Glutamatergic neuron (in vitro differentiated cells): ENCODE measurements around the gene LAMA2. TPM values are rescaled to one million over a fixed set of nuclear protein-coding genes. Genes with fewer than 3 reads are reported as not detected.
"Not testable (repeated sequence)": the region's sequence is repeated elsewhere in the genome, so short reads cannot be mapped to it uniquely, and the experiment has no call there.

Experiments
- DNase-seq: peaks from one replicate; pipeline ENCODE4 v3.0.0; 2022
- H3K27ac Mint-ChIP-seq: one replicate; pipeline ENCODE4 v1.8.0; 2020; ENCODE audit warnings: mild to moderate bottlenecking, mixed read lengths, inconsistent platforms; ENCODE audit not compliant: unreplicated experiment
- H3K27me3 Mint-ChIP-seq: one replicate; pipeline ENCODE4 v1.8.0; 2020; ENCODE audit warnings: mild to moderate bottlenecking, moderate library complexity, mixed read lengths, inconsistent platforms; ENCODE audit not compliant: unreplicated experiment
- H3K36me3 Mint-ChIP-seq: one replicate; pipeline ENCODE4 v1.8.0; 2020; ENCODE audit warnings: mild to moderate bottlenecking, mixed read lengths, inconsistent platforms; ENCODE audit not compliant: unreplicated experiment
- H3K4me1 Mint-ChIP-seq: one replicate; pipeline ENCODE4 v1.8.0; 2020; ENCODE audit warnings: mild to moderate bottlenecking, low read depth, mixed read lengths, inconsistent platforms; ENCODE audit not compliant: unreplicated experiment
- H3K4me3 Mint-ChIP-seq: one replicate; pipeline ENCODE4 v1.8.0; 2020; ENCODE audit warnings: mild to moderate bottlenecking, mixed read lengths, inconsistent platforms; ENCODE audit not compliant: unreplicated experiment
- H3K9me3 Mint-ChIP-seq: one replicate; pipeline ENCODE4 v1.8.0; 2020; ENCODE audit warnings: mild to moderate bottlenecking, moderate library complexity, mixed read lengths, inconsistent platforms; ENCODE audit not compliant: unreplicated experiment
- total RNA-seq: library from RNA; stranded (reverse); fragmentation: NEBNext Ultra II Directional; extraction: Animal tissue kit (Norgen Biotek cat#: 25700); gene quantifications from one replicate; pipeline ENCODE4 v1.2.1, GENCODE V29; 2021; ENCODE audit not compliant: unreplicated experiment
- TF ChIP-seq, protein P1 (sequence below): fragments of 200-600 bp; sonication (generic); IDR thresholded peaks from one replicate; pipeline ENCODE4 v1.5.0; 2021; ENCODE audit not compliant: partially characterized antibody, unreplicated experiment

LAMA2 gene
- total RNA-seq, 1 donor from 2014 or later = 2.4 TPM

DNA sequence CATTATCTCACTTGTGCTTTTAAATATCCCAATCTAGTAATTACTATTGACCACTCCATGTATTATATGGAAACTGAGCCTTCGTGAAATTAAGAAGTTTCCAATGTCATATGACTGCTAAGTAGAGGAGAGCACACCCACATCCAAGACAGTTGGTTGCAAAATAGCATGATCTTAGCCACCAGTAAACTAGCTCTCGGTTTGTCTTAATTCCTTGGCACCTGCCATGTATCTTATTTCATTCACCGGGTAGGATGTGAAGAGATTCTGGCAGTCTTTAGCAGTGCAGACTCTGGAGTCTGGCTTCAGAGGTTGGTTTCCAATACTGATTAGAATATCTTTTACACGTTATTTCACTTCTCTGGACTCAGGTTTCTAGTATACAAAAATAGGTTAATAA lies 270.3 kb downstream of the LAMA2 start:
- H3K36me3 Mint-ChIP-seq = no peaks in the 10 kb centered on the region
- no peak for DNase-seq
- TF ChIP-seq, protein P1, sequence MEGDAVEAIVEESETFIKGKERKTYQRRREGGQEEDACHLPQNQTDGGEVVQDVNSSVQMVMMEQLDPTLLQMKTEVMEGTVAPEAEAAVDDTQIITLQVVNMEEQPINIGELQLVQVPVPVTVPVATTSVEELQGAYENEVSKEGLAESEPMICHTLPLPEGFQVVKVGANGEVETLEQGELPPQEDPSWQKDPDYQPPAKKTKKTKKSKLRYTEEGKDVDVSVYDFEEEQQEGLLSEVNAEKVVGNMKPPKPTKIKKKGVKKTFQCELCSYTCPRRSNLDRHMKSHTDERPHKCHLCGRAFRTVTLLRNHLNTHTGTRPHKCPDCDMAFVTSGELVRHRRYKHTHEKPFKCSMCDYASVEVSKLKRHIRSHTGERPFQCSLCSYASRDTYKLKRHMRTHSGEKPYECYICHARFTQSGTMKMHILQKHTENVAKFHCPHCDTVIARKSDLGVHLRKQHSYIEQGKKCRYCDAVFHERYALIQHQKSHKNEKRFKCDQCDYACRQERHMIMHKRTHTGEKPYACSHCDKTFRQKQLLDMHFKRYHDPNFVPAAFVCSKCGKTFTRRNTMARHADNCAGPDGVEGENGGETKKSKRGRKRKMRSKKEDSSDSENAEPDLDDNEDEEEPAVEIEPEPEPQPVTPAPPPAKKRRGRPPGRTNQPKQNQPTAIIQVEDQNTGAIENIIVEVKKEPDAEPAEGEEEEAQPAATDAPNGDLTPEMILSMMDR = no peak
- no peak overlapping the region for H3K4me3 Mint-ChIP-seq
- no peaks in the 10 kb centered on the region for H3K27me3 Mint-ChIP-seq
- H3K27ac Mint-ChIP-seq = no peak overlapping the region
- H3K9me3 Mint-ChIP-seq = no peaks in the 10 kb centered on the region
- H3K4me1 Mint-ChIP-seq = no peaks in the 10 kb centered on the region

GRCh38 chr6:129159242-129159641 lies 276.3 kb downstream of the LAMA2 start:
- H3K27me3 Mint-ChIP-seq, DNase-seq, H3K9me3 Mint-ChIP-seq, H3K4me3 Mint-ChIP-seq, H3K27ac Mint-ChIP-seq, H3K36me3 Mint-ChIP-seq, H3K4me1 Mint-ChIP-seq: not testable (repeated sequence)

DNA sequence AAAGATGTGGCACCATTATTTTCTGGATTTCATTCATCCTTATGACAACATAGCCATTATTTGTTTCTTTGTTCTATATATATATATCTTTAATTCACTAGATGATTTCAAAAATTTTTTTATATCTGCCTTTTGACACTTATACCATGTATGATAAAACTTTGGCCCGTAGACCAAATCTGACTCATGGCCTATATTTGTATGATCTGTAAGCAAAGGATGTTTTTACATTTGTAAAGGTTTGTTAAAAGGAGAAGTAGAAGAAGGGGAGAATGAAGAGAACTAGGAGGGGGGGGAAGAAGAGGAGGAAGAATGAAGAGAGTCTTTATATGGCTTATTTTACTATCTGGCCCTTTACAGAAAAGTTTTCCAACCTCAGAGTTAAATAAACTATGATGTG lies 279.7 kb downstream of the LAMA2 start:
- DNase-seq = no peak
- TF ChIP-seq, protein P1 = no peak
- Mint-ChIP-seq H3K27me3 (no peaks in the 10 kb centered on the region), H3K27ac (no peak overlapping the region), H3K4me1 (no peaks in the 10 kb centered on the region), H3K4me3 (no peak overlapping the region), H3K36me3 (no peaks in the 10 kb centered on the region), H3K9me3 (no peaks in the 10 kb centered on the region)

DNA sequence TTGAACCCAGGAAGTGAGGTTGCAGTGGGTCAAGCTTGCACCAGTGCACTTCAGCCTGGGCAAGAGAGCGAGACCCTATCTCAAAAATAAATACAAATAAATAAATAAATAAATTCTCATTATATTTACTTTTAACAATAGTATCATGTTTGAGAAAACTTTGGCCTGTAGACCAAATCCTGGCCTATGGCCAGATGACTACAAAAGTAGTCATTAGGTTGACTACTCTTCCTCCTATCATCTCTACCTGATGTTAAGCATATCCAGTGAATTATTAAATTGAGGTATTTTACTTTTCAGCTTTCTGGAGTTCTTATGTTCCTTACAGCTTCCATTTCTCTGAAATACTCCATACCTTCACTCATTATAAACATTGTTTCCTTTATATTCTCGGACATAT lies 280.6 kb downstream of the LAMA2 start:
- no peaks in the 10 kb centered on the region for H3K9me3 Mint-ChIP-seq
- H3K4me3 Mint-ChIP-seq = no peak overlapping the region
- H3K4me1 Mint-ChIP-seq = no peaks in the 10 kb centered on the region
- H3K36me3 Mint-ChIP-seq = no peaks in the 10 kb centered on the region
- DNase-seq = no peak
- TF ChIP-seq, protein P1 = no peak
- no peaks in the 10 kb centered on the region for H3K27me3 Mint-ChIP-seq
- H3K27ac Mint-ChIP-seq = no peak overlapping the region

DNA sequence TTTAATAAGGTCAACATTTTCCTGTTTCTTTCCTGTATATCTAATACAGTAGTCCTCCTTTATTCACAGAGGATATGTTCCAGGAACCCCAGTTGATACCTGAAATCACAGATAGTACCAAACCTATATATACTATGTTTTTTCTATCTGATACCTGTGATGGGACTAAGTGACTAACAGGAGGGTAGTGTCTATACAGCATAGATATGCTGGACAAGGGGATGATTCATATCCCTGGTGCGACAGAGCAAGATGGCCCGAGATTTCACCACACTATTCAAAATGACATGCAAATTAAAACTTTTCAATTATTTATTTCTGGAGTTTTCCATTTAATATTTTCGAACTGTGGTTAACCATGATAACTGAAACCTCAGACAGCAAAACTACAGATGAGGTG lies 281.1 kb downstream of the LAMA2 start:
- TF ChIP-seq, protein P1 = no peak
- Mint-ChIP-seq H3K4me3 (no peak overlapping the region), H3K27me3 (no peaks in the 10 kb centered on the region), H3K36me3 (no peaks in the 10 kb centered on the region), H3K9me3 (peaks cover 1% of the 10 kb centered on the region), H3K4me1 (no peaks in the 10 kb centered on the region), H3K27ac (no peak overlapping the region)
- DNase-seq = no peak

GRCh38 chr6:129172279-129172995 lies 289.5 kb downstream of the LAMA2 start:
- H3K4me1 Mint-ChIP-seq, H3K9me3 Mint-ChIP-seq, H3K36me3 Mint-ChIP-seq, H3K27me3 Mint-ChIP-seq: not testable (repeated sequence)
- Mint-ChIP-seq H3K27ac (peak overlapping the region; percentile 0), H3K4me3 (peak overlapping the region; percentile 71)
- DNase-seq = peak; percentile 60
